Gastroesophageal sphincter (tissue), 4 donors: ENCODE measurements around the gene ATP7A. TPM values are rescaled to one million over a fixed set of nuclear protein-coding genes. Genes with fewer than 3 reads are reported as not detected.
A peak's percentile ranks its signal among the peaks of the same experiment; 100 is the strongest.
"Not testable (repeated sequence)": the region's sequence is repeated elsewhere in the genome, so short reads cannot be mapped to it uniquely, and the experiment has no call there.

Experiments
- ATAC-seq: fragments of 150-250 bp; one replicate; pipeline ENCODE4 v1.9.1; 2016; ENCODE audit warnings: mild to moderate bottlenecking, moderate library complexity
- H3K27ac ChIP-seq, 4 donors: fragments of 200-600 bp; sonication (generic) in 3 of 4; 1 replicate in 3 of 4; 2 replicates in 1 of 4; pipeline ENCODE4 v1.5.1; 2016 to 2019
- H3K27me3 ChIP-seq: fragments of 200-600 bp; sonication (generic); one replicate; pipeline ENCODE4 v1.5.1; 2019
- H3K36me3 ChIP-seq, 2 donors: fragments of 200-600 bp; sonication (generic); one replicate each; pipeline ENCODE4 v1.5.1; 2019; ENCODE audit warnings: control low read depth in 1 of 2
- H3K4me1 ChIP-seq, 3 donors: fragments of 200-600 bp; sonication (generic); 1 replicate in 2 of 3; 2 replicates in 1 of 3; pipeline ENCODE4 v1.5.1; 2016 to 2019; ENCODE audit warnings: control low read depth in 2 of 3
- H3K4me3 ChIP-seq, 2 donors: fragments of 200-600 bp; sonication (generic); one replicate each; pipeline ENCODE4 v1.5.1; 2019; ENCODE audit warnings: mild to moderate bottlenecking in 1 of 2, moderate library complexity in 1 of 2
- H3K9me3 ChIP-seq, 3 donors: fragments of 200-600 bp; sonication (generic); one replicate each; pipeline ENCODE4 v1.5.1; 2017 to 2019; ENCODE audit warnings: control low read depth in 2 of 3
- EP300 ChIP-seq: sonication (generic); formaldehyde crosslinking; IDR thresholded peaks from one replicate; pipeline ENCODE4 v1.6.1; 2017; ENCODE audit warnings: antibody characterized with exemption, mild to moderate bottlenecking
- POLR2A ChIP-seq, 2 donors: fragments of 450-650 bp; IDR thresholded peaks; one replicate each; pipeline ENCODE4 v1.6.1; 2017; ENCODE audit warnings: antibody characterized with exemption in 2 of 2, mild to moderate bottlenecking in 2 of 2, moderate library complexity in 1 of 2
- POLR2AphosphoS5 ChIP-seq: sonication (generic); formaldehyde crosslinking; IDR thresholded peaks from one replicate; pipeline ENCODE4 v1.6.1; 2017; ENCODE audit warnings: antibody characterized with exemption
- WGBS, 2 donors: methylation state at CpG; one replicate each; pipeline ENCODE4 v1.1.5; 2018; ENCODE audit warnings: low coverage in 1 of 2; 5-methylcytosine and 5-hydroxymethylcytosine counted together
- total RNA-seq, 4 donors: library from RNA; depleted of rRNA; stranded (reverse); fragments of >200 nt; gene quantifications; one replicate each; pipeline ENCODE4 v1.1.0, GENCODE V29; 2016
- TF ChIP-seq, protein P1 (sequence below), 4 experiments: fragments of 200-600 bp in 2 of 4; fragments of 450-650 bp in 2 of 4; sonication (generic) in 1 of 4; IDR thresholded peaks; one replicate each; pipeline ENCODE4 v1.5.1; 2017 to 2019; ENCODE audit warnings: antibody characterized with exemption in 4 of 4, mild to moderate bottlenecking in 2 of 4, moderate library complexity in 2 of 4

The ATP7A gene
- total RNA-seq, 4 donors from 2014 or later = 8.6 to 21.2 (median 12.7) TPM

DNA sequence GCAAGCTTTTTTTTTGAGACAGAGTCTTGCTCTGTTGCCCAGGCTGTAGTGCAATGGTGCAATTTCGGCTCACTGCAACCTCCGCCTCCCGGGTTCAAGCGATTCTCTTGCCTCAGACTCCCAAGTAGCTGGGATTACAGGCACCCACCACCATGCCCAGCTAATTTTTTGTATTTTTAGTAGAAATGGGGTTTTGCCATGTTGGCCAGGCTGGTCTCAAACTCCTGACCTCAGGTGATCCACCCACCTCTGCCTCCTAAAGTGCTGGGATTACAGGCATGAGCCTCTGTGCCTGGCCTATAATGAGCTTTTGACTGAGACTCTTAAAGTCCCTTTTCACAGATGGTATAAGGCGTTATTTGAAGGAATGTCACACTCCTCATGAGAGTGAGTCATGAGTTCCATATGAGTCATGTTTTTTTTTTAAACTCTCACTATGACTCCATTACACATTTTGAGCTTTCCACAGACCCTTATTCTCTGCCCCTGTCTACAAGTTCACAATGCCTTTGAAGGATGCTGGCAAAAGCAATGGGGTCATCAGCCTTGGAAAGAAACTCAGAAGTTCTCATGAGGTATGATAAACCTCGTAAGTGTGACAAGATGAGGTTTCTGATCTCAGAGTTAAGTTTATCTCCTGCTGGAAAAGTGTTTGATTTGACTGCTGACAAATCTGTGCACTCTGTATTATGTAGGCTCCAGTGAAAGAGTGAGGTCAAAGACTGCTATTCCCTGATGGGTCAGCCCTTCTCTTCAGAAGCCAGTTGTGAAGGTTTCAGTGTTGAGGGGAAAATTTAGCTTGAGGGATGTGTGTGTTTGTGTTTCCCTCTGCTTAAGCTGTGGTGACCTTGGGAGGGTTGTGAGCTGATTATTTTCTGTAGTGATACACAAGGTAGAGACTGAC lies 154.5 kb downstream of the ATP7A start:
- H3K36me3 ChIP-seq, H3K4me1 ChIP-seq, H3K4me3 ChIP-seq, H3K9me3 ChIP-seq, H3K27me3 ChIP-seq: not testable (repeated sequence)
- peak overlapping the region; percentile 67 to 74 (median 70) for H3K27ac ChIP-seq
- ATAC-seq = peak; percentile 74
- WGBS, 2 donors = 68 to 81% methylated on average over 4 of the region's 6 CpGs
- peak; percentile 54 for TF ChIP-seq POLR2AphosphoS5

DNA sequence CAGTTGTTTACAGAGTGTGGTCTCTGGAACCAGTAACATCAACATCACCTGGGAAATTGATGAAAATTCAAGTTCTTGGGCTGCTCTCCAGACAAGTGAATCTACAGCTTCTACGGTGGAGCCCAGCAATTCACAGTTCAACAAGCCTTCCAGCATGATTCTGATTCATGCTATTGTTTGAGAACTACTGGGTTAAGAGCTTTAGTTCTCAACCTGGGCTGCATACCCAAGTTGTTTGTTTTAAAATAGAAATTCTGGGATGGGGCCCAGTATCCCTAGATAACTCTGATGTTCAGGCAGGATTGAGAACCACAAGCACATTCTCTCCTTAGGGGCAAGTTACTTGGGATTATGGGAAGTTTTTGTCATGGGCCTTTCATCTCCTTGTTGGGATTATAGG lies 155.6 kb downstream of the ATP7A start:
- Histone ChIP-seq H3K27me3 (no peaks in the 10 kb centered on the region), H3K4me3 (no peak overlapping the region), H3K36me3 (no peaks in the 10 kb centered on the region), H3K27ac (peak overlapping the region in 3 of 4 donors; percentile 47 to 73 (median 68)), H3K9me3 (no peaks in the 10 kb centered on the region), H3K4me1 (no peaks in the 10 kb centered on the region)
- WGBS, 2 donors = 67% methylated on average over 1 of the region's 1 CpG; no CpG with 5 or more reads in 1 of the 2 donors
- ATAC-seq = no peak
- TF ChIP-seq, protein P1, sequence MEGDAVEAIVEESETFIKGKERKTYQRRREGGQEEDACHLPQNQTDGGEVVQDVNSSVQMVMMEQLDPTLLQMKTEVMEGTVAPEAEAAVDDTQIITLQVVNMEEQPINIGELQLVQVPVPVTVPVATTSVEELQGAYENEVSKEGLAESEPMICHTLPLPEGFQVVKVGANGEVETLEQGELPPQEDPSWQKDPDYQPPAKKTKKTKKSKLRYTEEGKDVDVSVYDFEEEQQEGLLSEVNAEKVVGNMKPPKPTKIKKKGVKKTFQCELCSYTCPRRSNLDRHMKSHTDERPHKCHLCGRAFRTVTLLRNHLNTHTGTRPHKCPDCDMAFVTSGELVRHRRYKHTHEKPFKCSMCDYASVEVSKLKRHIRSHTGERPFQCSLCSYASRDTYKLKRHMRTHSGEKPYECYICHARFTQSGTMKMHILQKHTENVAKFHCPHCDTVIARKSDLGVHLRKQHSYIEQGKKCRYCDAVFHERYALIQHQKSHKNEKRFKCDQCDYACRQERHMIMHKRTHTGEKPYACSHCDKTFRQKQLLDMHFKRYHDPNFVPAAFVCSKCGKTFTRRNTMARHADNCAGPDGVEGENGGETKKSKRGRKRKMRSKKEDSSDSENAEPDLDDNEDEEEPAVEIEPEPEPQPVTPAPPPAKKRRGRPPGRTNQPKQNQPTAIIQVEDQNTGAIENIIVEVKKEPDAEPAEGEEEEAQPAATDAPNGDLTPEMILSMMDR (IDR thresholded peaks at IDR 0.05) = no peak
- TF ChIP-seq POLR2A (IDR thresholded peaks at IDR 0.05) (no peak), POLR2AphosphoS5 (no peak), EP300 (no peak)

DNA sequence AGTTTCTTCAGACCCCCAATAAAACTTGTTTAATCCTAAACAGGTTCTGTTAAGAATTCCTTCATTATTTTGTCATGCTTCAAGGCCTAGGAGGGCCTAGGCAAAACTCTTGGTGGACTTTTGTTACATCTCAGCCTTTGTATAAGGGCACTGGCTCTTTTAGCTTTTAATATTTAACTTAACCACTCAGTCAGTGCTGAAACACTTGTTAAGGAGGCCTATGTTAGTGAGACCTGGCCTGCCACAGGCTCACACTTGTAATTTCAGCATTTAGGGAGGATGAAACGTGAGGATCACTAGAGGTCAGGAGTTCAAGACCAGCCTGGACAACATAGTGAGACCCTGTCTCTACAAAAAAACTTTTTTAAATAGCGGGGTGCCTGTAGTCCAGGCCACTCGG lies 160.8 kb downstream of the ATP7A start:
- 77% methylated on average over 3 of the region's 3 CpGs; no CpG with 5 or more reads in 1 of the 2 donors for WGBS, 2 donors
- no peak overlapping the region for H3K4me3 ChIP-seq

DNA sequence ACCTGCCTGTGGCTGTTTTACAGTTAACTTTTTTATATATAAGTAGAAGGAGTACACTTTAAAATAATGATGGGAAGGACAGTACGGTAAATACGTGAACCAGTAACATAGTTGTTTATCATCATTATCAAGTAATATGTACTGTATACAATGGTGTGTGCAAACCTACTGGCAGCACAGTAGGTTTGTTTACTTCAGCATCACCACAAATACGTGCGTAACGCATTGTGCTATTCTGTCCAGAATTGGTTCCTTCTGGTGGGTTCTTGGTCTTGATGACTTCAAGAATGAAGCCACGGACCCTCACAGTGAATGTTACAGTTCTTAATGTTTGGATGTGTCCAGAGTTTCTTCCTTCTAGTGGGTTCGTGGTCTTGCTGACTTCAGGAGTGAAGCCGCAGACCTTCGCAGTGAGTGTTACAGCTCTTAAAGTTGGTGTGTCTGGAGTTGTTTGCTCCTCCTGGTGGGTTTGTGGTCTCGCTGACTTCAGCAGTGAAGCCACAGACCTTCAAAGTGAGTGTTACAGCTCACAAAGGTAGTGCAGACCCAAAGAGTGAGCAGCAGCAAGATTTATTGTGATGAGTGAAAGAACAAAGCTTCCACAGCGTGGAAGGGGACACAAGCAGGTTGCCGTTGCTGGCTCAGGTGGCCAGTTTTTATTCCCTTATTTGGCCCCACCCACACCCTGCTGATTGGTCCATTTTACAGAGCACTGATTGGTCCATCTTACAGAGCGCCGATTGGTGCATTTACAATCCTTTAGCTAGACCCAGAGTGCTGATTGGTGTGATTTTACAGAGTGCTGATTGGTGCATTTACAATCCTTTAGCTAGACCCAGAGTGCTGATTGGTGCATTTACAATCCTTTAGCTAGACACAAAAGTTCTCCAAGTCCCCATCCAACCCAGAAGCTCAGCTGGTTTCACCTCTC lies 162.9 kb downstream of the ATP7A start:
- H3K9me3 ChIP-seq, H3K36me3 ChIP-seq, H3K27ac ChIP-seq, H3K4me1 ChIP-seq, H3K4me3 ChIP-seq, H3K27me3 ChIP-seq, ATAC-seq: not testable (repeated sequence)
- WGBS, 2 donors = 67 to 91% methylated on average over 6 to 10 of the region's 14 CpGs

More for the DNA sequence above, 160.8 kb downstream of the ATP7A start:
- Histone ChIP-seq H3K36me3 (no peaks in the 10 kb centered on the region), H3K27me3 (no peaks in the 10 kb centered on the region), H3K27ac (no peak overlapping the region), H3K9me3 (no peaks in the 10 kb centered on the region), H3K4me1 (no peaks in the 10 kb centered on the region)
- ATAC-seq = no peak
- TF ChIP-seq POLR2A (IDR thresholded peaks at IDR 0.05) = no peak
- TF ChIP-seq POLR2AphosphoS5 = no peak
- TF ChIP-seq, protein P1 (IDR thresholded peaks at IDR 0.05) = no peak
- no peak for TF ChIP-seq EP300

DNA sequence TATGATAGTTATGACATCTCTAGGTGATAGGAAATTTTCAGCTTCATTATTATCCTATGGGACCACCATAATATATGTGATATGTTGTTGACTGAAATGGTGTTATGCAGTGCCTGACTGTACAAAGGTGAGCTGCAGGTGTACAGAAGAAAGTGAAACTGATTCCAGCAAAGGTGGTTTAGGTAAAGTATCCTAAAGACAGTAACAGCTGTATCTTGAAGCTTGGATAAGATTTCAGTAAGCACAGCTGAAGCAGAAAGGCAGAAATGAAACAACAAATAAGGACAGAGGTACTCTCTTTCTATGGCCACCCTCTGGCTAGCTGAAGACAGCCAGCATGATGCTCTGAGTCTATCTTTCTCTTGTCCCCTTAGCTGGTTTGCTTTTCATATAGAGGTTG lies 163.6 kb downstream of the ATP7A start:
- TF ChIP-seq, protein P1 (IDR thresholded peaks at IDR 0.05) = no peak
- Histone ChIP-seq H3K36me3 (no peaks in the 10 kb centered on the region), H3K9me3 (no peaks in the 10 kb centered on the region), H3K27me3 (no peaks in the 10 kb centered on the region), H3K4me3 (no peak overlapping the region), H3K27ac (no peak overlapping the region), H3K4me1 (no peaks in the 10 kb centered on the region)
- ATAC-seq = no peak
